ENCODE data around the gene HES4. TPM values are rescaled to one million over a fixed set of nuclear protein-coding genes. Genes with fewer than 3 reads are reported as not detected.
A peak's percentile ranks its signal among the peaks of the same experiment; 100 is the strongest.

HES4 gene
- total and polyA plus RNA-seq, 8 donors, result 4.0 to 212 (median 29.3) TPM; not detected in 1

DNA sequence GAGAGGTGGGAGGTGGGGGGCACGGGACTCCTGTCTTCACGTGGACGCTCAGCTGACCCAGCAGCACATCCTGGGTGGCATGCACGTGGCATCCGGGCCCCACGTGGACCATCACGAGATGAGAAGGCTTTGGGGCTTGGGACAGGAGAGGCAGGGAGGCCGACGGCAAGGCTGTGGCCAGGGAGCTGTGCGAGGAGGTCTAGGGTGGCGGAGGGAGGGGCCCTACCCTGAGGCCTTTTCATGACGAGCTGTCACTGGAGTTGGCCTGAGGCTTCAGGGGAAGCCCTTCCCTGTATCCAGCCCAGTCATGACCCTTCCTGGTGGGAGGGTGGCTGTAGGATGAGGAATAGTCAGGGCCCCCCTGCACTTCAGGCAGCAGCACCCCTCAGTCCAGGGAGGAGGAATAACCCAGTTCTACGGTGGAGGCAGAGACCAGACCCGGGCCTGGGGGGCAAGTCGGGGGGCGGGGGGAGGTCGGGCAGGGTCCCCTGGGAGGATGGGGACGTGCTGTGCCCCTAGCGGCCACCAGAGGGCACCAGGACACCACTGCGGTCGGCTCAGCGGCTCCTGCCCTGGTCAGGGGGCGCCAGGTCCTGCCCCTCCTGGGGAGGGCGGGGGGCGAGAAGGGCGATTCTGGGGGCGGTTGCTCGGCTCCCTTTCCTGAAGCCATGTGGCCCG is 16.0 kb downstream of the HES4 start:
- DNase-seq, result peak; percentile 53 to 79
- H3K9me3 ChIP-seq, result no peaks in the 10 kb centered on the region
- peaks cover 0 to 67% (median 31%) of the 10 kb centered on the region in 3 donors for H3K27me3 ChIP-seq
- peak overlapping the region in 3 of 4 donors; percentile 14 to 19 (median 17) for H3K4me3 ChIP-seq
- H3K36me3 ChIP-seq, result no peaks in the 10 kb centered on the region
- intact Hi-C loops (cut with DNase I; ENCODE audit: low total_unique reads), result loop anchor here (5.0 kb wide), 1 partner anchor 78 kb away; no protein-coding TSS in a partner anchor
- 9 to 17% (median 16%) methylated on average over 13 to 29 of the region's 29 CpGs for WGBS, 5 donors
- H3K4me1 ChIP-seq, result peaks cover 0 to 8% (median 4%) of the 10 kb centered on the region in 4 donors
- H3K27ac ChIP-seq, result no peak overlapping the region
- TF ChIP-seq, protein P1, sequence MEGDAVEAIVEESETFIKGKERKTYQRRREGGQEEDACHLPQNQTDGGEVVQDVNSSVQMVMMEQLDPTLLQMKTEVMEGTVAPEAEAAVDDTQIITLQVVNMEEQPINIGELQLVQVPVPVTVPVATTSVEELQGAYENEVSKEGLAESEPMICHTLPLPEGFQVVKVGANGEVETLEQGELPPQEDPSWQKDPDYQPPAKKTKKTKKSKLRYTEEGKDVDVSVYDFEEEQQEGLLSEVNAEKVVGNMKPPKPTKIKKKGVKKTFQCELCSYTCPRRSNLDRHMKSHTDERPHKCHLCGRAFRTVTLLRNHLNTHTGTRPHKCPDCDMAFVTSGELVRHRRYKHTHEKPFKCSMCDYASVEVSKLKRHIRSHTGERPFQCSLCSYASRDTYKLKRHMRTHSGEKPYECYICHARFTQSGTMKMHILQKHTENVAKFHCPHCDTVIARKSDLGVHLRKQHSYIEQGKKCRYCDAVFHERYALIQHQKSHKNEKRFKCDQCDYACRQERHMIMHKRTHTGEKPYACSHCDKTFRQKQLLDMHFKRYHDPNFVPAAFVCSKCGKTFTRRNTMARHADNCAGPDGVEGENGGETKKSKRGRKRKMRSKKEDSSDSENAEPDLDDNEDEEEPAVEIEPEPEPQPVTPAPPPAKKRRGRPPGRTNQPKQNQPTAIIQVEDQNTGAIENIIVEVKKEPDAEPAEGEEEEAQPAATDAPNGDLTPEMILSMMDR (IDR thresholded peaks at IDR 0.05), result peak in 5 of 7 experiments; percentile 34 to 98 (median 87)
- no peak for TF ChIP-seq EP300 (IDR thresholded peaks at IDR 0.05)

DNA sequence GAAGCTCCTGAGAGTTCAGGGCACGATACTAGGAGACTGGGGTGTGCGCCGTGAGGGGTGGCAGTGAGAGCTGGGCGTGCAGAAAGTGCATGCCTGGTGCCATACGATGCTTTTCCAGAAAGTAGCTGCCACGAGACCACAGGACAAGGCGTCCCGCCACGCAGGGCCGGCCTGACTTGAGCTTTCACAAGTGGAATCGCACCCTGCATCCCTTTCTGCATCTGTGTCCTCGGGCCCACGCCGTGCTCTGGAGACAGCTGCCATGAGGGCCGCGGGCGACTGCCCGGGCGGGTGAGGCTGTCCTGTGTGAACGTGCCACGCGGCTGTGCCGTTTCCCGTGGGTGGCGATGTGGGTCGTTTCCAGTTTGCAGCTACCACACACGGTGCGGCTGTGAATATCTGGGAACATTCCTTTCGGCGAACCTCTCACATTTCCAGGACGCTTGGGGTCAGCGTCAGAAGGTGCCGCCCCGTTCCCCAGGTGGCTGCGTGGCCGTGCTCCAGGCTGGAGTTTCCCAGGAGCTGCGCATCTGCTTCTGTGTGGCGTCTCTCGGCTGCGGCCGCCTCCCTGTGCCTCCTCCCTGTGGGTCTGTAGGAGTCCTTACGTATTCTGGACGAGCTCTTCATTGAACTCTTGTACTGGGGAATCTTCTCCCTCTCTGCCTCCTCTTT is 17.0 kb downstream of the HES4 start:
- intact Hi-C loops (cut with DNase I; ENCODE audit: low total_unique reads), result loop anchor here (5.0 kb wide), 1 partner anchor 79 kb away; no protein-coding TSS in a partner anchor
- Histone ChIP-seq H3K27ac (no peak overlapping the region), H3K4me1 (peaks cover 0 to 8% (median 4%) of the 10 kb centered on the region in 4 donors), H3K4me3 (no peak overlapping the region), H3K36me3 (no peaks in the 10 kb centered on the region), H3K9me3 (no peaks in the 10 kb centered on the region), H3K27me3 (peaks cover 0 to 73% (median 31%) of the 10 kb centered on the region in 3 donors)
- TF ChIP-seq POLR2A (IDR thresholded peaks at IDR 0.05), result no peak
- no peak for TF ChIP-seq EP300 (IDR thresholded peaks at IDR 0.05)
- no peak for TF ChIP-seq POLR2AphosphoS5 (IDR thresholded peaks at IDR 0.05)
- TF ChIP-seq, protein P1 (IDR thresholded peaks at IDR 0.05), result no peak
- WGBS, 5 donors, result 76 to 85% (median 80%) methylated on average over 39 to 43 of the region's 43 CpGs
- DNase-seq, result no peak

- Histone ChIP-seq H3K4me3 (no peak within 1 kb of the TSS), H3K9me3 (no peaks in the 10 kb centered on the region), H3K27ac (no peak within 1 kb of the TSS), H3K27me3 (peaks cover 0 to 73% (median 31%) of the 10 kb centered on the region in 3 donors), H3K4me1 (peaks cover 0 to 8% (median 4%) of the 10 kb centered on the region in 4 donors), H3K36me3 (no peaks in the 10 kb centered on the region)
- WGBS, 5 donors, result 40 to 52% (median 49%) methylated on average over 16 to 28 of the region's 28 CpGs
- TF ChIP-seq, protein P1 (IDR thresholded peaks at IDR 0.05), result no peak
- no peak for TF ChIP-seq POLR2A (IDR thresholded peaks at IDR 0.05)
- no peak for TF ChIP-seq POLR2AphosphoS5 (IDR thresholded peaks at IDR 0.05)
- no peak for TF ChIP-seq EP300 (IDR thresholded peaks at IDR 0.05)
- intact Hi-C loops (cut with DNase I; ENCODE audit: low total_unique reads), result loop anchor here (5.0 kb wide), 1 partner anchor 80 kb away; no protein-coding TSS in a partner anchor
- DNase-seq, result no peak
Observed at GRCh38 chr1:981955-982558, 17.8 kb downstream of the HES4 start, which contains the start of gene PERM1. Gene PERM1, minus strand, starts transcription at chr1:982093. Its CDS starts 1,064 bp downstream, at chr1:981029.

GRCh38 chr1:981491-981954 is 18.4 kb downstream of the HES4 start:
- peaks cover 0 to 8% (median 4%) of the 10 kb centered on the region in 4 donors for H3K4me1 ChIP-seq
- no peak for DNase-seq
- no peak overlapping the region for H3K4me3 ChIP-seq
- TF ChIP-seq POLR2A (IDR thresholded peaks at IDR 0.05) (no peak), EP300 (IDR thresholded peaks at IDR 0.05) (no peak), POLR2AphosphoS5 (IDR thresholded peaks at IDR 0.05) (no peak)
- TF ChIP-seq, protein P1 (IDR thresholded peaks at IDR 0.05), result no peak
- 67 to 78% (median 69%) methylated on average over 8 to 21 of the region's 21 CpGs for WGBS, 5 donors
- no peaks in the 10 kb centered on the region for H3K36me3 ChIP-seq
- intact Hi-C loops (cut with DNase I; ENCODE audit: low total_unique reads), result loop anchor here (5.0 kb wide), 1 partner anchor 81 kb away; no protein-coding TSS in a partner anchor
- H3K27ac ChIP-seq, result no peak overlapping the region
- no peaks in the 10 kb centered on the region for H3K9me3 ChIP-seq
- H3K27me3 ChIP-seq, result peaks cover 0 to 72% (median 31%) of the 10 kb centered on the region in 3 donors

Data from stomach (tissue), 9 donors.